H1 (cell line): ENCODE results near the gene SYMPK. TPM values are rescaled to one million over a fixed set of nuclear protein-coding genes. Genes with fewer than 3 reads are reported as not detected.

Source experiments
- GABPA ChIP-seq: IDR thresholded peaks from 2 replicates; pipeline ENCODE4 v1.6.1; 2011; ENCODE audit warnings: mild to moderate bottlenecking, low read length, moderate library complexity, borderline replicate concordance; ENCODE audit not compliant: insufficient read depth
- polyA plus RNA-seq, 7 experiments: library from polyadenylated mRNA; depleted of rRNA in 3 of 7; stranded (reverse) in 5 of 7; unstranded in 2 of 7; fragments of >200 nt in 5 of 7; fragments of 200-250 nt in 2 of 7; gene quantifications; 1 replicate in 5 of 7; 2 replicates in 1 of 7; 4 replicates in 1 of 7; pipeline versions ENCODE4 v1.2.1 to v1.2.3, GENCODE V29; 2011 to 2013; ENCODE audit warnings: missing spikeins in 2 of 7, mixed read lengths in 2 of 7
- total RNA-seq: library from RNA; stranded (reverse); fragmentation: NEBNext Ultra II Directional; extraction: Animal tissue kit (Norgen Biotek cat#: 25700); gene quantifications from 2 replicates; pipeline ENCODE4 v1.2.1, GENCODE V29; 2021

SYMPK gene
- total and polyA plus RNA-seq, 2 of the 8 experiments (the other 6 are each of a cell fraction or from before 2014, with no cell fraction given), result 93.6 to 99.5 TPM

DNA sequence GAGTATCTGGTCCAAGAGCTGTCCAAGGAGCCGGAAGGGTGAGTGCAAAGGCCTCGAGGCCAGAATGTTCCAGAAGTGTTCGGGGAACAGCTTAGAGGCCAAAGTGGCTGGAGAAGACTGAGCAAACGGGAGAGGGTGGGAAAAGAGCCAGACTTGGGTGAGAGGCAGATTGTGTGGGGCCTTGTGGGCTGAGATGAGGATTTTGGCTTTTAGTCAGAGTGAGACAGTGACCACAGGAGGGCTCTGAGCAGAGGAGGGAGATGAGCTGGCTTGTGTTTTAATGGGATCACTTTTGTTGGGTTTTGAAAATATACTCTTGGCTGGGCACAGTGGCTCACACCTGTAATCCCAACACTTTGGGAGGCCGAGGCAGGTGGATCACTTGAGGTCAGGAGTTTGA is 46.0 kb upstream of the SYMPK start (continued):
- TF ChIP-seq GABPA, result no peak
